GM18511 (cell line): ENCODE measurements around the gene PCDHGB1.
"Not testable (repeated sequence)": the region's sequence is repeated elsewhere in the genome, so short reads cannot be mapped to it uniquely, and the experiment has no call there.

Experiments used
- ATAC-seq: cut with Tn5 transposase; IDR thresholded peaks from one replicate; pipeline ENCODE4 v1.9.1; 2021; ENCODE audit warnings: mild to moderate bottlenecking, moderate library complexity; ENCODE audit not compliant: unreplicated experiment

PCDHGB1 gene

GRCh38 chr5:141345327-141345726 lies 4.6 kb upstream of the PCDHGB1 start:
- no peak for ATAC-seq

GRCh38 chr5:141346017-141346416 lies 3.9 kb upstream of the PCDHGB1 start:
- not testable (repeated sequence) for ATAC-seq

DNA sequence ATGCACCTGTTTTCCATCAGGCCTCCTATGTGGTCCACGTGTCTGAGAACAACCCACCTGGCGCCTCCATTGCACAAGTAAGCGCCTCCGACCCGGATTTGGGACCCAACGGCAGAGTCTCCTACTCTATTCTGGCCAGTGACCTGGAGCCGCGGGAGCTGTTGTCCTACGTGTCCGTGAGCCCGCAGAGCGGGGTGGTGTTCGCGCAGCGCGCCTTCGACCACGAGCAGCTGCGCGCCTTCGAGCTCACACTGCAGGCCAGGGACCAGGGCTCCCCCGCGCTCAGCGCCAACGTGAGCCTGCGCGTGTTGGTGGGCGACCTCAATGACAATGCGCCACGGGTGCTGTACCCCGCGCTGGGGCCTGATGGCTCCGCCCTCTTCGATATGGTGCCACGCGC lies 1.7 kb downstream of the PCDHGB1 start:
- no peak for ATAC-seq

DNA sequence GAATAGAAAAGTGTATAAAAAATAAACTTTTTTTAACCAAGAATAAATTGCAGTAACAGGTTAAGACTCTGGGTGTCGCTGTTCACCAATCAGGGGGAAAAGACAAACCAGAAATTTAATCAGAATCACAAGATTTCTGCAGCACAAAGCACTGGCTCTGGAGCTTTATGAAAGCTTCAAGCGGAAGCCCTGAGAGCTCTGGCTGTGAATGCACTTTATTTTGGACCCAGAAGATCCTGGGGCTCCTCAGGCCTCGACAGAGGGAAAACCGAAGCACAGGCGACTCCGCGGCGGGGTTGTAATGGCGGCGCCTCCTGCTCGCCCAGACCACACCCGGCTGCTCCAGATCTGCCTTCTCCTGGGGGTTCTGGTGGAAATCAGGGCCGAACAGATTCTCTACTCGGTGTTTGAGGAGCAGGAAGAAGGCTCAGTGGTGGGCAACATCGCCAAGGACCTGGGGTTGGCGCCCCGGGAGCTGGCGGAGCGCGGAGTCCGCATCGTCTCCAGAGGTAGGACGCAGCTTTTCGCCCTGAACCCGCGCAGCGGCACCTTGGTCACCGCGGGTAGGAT lies 5.1 kb downstream of the PCDHGB1 start, which contains the start of gene PCDHGA4:
PCDHGA4 (plus strand) TSS at position 122 of the 570 bp plus-strand sequence; CDS start at position 209, 87 bp downstream.
- no peak for ATAC-seq

DNA sequence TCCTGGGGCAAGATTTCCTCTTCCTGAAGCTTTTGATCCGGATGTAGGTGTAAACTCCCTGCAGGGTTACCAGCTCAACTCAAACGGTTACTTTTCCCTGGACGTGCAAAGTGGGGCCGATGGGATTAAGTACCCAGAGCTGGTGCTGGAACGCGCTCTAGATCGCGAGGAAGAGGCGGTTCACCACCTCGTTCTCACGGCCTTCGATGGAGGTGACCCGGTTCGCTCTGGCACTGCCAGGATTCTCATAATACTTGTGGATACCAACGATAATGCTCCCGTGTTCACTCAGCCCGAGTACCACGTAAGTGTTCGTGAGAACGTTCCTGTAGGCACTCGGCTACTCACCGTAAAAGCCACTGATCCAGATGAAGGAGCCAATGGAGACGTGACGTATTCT lies 5.7 kb downstream of the PCDHGB1 start:
- ATAC-seq = no peak

GRCh38 chr5:141356133-141356532 lies 6.2 kb downstream of the PCDHGB1 start:
- no peak for ATAC-seq

DNA sequence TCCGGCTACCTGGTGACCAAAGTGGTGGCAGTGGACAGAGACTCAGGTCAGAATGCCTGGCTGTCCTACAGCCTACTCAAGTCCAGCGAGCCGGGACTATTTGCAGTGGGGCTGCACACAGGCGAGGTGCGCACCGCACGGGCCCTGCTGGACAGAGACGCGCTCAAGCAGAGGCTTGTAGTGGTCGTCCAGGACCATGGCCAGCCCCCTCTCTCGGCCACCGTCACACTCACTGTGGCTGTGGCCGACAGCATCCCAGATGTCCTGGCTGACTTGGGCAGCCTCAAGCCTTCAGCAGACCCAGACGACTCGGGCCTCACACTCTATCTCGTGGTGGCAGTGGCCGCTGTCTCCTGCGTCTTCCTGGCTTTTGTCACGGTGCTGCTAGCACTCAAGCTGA lies 7.1 kb downstream of the PCDHGB1 start:
- ATAC-seq = no peak

GRCh38 chr5:141359790-141360426 lies 10.0 kb downstream of the PCDHGB1 start, which contains the start of gene PCDHGB2:
TSS of gene PCDHGB2 (plus strand) at chr5:141359994. CDS start at chr5:141360136, 142 bp downstream.
- peak; percentile 91 for ATAC-seq

DNA sequence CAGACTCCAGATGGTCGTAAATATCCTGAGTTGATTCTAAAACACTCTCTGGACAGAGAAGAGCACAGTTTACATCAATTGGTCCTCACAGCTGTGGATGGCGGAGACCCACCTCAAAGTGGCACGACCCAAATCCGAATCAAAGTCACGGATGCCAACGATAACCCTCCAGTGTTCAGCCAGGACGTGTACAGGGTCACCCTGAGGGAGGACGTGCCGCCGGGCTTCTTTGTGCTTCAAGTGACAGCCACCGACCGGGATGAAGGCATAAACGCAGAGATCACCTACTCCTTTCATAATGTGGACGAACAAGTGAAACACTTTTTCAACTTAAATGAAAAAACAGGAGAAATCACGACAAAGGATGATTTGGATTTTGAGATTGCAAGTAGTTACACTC lies 10.8 kb downstream of the PCDHGB1 start:
- ATAC-seq = no peak

GRCh38 chr5:141362719-141363118 lies 12.8 kb downstream of the PCDHGB1 start:
- no peak for ATAC-seq

GRCh38 chr5:141363952-141364660 lies 14.2 kb downstream of the PCDHGB1 start, which contains the start of gene PCDHGA5:
TSS of gene PCDHGA5 (plus strand) at chr5:141364162. CDS start at chr5:141364331, 169 bp downstream.
- ATAC-seq = no peak

DNA sequence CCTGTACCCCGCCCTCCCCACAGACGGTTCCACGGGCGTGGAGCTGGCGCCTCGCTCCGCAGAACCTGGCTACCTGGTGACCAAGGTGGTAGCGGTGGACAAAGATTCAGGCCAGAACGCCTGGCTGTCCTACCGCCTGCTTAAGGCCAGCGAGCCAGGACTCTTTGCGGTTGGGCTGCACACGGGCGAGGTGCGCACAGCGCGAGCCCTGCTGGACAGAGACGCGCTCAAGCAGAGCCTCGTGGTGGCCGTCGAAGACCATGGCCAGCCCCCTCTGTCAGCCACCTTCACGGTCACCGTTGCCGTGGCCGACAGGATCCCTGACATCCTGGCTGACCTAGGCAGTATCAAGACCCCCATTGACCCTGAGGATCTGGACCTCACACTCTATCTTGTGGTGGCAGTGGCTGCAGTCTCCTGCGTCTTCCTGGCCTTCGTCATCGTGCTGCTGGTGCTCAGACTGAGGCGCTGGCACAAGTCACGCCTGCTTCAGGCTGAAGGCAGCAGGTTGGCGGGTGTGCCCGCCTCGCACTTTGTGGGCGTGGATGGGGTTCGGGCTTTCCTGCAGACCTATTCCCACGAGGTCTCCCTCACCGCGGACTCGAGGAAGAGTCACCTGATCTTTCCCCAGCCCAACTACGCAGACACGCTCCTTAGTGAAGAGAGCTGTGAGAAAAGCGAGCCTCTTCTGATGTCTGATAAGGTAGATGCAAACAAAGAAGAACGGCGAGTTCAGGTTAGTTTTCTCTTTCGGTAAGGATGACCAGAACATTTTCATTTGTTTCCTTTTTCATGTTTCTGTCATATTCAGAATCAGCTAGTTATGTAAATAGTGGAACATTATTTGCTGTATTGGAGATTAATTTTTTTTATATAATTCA lies 16.4 kb downstream of the PCDHGB1 start:
- no peak for ATAC-seq

DNA sequence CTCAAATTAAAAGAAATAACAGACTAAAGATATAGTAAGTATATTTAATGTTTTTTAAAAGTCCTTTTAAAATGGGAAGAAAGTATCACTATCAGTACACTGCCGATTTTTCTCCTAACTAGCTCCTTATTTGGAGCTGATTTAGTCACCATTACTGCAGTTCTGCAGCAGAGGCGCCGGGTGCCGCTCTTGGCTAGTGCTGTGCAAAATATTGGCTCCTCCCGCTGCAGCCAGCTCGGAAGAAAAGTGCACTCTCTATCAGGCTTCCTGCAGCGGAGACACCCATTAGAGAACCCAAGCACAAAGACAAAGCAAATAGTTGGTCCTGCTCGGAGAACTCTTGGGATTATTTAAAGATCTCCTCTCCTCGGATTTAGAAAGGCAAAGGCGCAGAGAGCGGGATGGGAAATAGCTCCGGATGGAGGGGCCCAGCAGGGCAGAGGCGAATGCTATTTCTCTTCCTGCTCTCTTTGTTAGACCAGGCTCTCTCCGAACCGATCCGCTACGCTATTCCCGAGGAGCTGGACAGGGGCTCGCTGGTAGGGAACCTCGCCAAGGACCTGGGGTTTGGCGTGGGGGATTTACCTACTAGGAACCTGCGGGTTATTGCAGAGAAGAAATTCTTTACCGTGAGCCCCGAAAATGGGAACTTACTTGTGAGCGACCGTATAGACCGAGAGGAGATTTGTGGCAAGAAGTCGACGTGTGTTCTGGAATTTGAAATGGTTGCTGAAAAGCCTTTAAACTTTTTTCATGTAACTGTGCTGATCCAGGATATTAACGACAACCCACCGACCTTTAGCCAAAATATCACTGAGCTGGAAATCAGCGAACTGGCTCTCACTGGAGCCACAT lies 20.3 kb downstream of the PCDHGB1 start, which contains the start of gene PCDHGB3:
PCDHGB3 (plus strand) TSS at position 249 of the 855 bp plus-strand sequence; CDS start at position 402, 153 bp downstream.
- ATAC-seq = no peak

GRCh38 chr5:141371572-141372475 lies 21.9 kb downstream of the PCDHGB1 start:
- no peak for ATAC-seq

GRCh38 chr5:141373673-141374317 lies 23.9 kb downstream of the PCDHGB1 start, which contains the start of gene PCDHGA6:
TSS of gene PCDHGA6 (plus strand) at chr5:141373891. CDS start at chr5:141374084, 193 bp downstream.
- no peak for ATAC-seq

GRCh38 chr5:141374627-141375026 lies 24.7 kb downstream of the PCDHGB1 start:
- no peak for ATAC-seq

DNA sequence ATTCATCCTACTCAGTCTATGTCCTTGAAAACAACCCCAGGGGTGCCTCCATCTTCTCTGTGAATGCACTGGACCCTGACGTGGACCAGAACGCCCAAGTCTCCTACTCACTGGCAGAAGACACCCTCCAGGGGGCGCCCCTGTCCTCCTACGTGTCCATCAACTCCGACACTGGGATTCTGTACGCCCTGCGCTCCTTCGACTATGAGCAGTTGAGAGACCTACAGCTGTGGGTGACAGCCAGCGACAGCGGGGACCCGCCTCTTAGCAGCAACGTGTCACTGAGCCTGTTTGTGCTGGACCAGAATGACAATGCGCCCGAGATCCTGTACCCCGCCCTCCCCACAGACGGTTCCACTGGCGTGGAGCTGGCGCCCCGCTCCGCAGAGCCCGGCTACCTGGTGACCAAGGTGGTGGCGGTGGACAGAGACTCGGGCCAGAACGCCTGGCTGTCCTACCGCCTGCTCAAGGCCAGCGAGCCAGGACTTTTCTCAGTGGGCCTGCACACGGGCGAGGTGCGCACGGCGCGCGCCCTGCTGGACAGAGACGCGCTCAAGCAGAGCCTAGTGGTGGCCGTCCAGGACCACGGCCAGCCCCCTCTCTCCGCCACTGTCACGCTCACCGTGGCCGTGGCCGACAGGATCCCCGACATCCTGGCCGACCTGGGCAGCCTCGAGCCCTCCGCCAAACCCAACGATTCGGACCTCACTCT lies 25.7 kb downstream of the PCDHGB1 start:
- ATAC-seq = not testable (repeated sequence)
